Measurements from ENCODE around the gene SLC27A5.
"Not testable (repeated sequence)": the region's sequence is repeated elsewhere in the genome, so short reads cannot be mapped to it uniquely, and the experiment has no call there.

Gene SLC27A5

DNA sequence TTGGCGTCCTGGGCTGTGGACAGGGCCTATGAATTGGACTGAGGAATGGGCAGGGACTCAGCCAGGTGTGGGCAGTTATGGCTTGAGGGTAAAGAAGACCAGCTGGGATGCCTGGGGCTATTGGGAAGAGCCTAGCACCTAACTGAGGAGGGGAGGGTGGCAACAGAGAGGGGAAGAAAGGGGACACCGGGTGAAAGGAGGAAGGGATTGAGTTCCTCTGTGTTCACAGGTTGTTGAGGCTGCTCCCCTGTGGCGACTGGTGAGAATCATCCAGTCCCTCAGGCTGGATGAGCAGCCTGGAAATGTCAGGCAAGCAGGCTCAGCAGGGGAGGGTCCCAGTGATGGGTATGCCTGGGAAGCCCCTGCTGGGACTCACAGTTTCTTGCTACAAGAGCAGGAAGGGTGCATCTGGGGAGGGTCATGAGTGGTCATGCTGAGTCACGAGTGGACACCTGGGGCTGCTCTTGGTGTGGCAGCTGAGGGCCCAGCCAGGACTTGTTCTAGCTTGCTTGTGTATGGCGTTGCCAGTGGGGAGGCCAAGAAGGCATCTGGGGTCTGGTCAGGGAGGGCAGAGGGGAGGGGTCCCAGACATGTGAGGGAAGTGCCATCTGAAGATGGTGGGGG, 43.5 kb downstream of the SLC27A5 start:
- no peak for DNase-seq (ENCODE audit: low read depth)

DNA sequence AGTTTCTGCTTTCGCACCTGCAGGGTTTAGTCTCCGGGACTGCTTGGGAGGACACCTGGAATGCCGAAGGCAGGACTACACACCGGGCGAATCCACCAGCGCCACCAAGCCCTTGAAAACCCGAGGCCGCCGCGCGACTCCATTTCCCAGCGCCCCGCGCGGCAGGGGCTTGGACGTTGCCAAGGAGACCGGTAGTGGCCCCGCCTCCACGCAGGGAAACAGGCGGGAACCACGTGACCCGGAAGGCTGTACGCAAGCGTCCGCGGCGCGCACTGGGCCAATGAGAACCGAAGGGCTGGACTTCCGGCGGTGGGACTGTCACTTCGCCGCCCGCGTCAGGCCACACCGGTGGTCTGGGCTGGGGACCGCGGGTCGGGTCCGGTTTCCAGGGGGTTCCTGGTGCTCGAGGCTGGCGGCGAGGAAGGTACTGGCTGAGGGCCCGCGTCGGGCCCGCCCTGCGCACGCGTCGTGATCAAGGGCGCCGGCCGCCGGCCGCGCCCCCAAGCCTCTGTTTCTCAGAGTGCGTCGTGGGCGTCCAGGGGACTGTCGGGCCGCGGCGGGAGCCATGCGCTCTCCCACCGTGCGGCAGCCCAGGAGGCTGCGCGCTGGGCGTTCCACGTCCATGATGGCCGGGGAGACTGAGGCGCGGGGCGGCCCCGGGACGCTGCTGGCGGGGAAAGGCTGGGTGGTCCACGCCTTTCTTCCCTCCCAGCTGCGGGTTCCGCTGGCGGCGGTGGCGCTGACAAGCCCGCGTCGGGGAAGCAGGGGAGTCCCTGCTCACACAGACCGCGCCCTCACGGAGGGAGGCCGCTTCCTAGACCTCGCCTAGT, 44.8 kb downstream of the SLC27A5 start, which contains the start of gene ZNF324:
Gene ZNF324 (plus strand): TSS at position 321 of the 830 bp plus-strand sequence. CDS start 2,106 bp downstream, outside the sequence.
- DNase-seq (ENCODE audit: low read depth) = peak; percentile 86

DNA sequence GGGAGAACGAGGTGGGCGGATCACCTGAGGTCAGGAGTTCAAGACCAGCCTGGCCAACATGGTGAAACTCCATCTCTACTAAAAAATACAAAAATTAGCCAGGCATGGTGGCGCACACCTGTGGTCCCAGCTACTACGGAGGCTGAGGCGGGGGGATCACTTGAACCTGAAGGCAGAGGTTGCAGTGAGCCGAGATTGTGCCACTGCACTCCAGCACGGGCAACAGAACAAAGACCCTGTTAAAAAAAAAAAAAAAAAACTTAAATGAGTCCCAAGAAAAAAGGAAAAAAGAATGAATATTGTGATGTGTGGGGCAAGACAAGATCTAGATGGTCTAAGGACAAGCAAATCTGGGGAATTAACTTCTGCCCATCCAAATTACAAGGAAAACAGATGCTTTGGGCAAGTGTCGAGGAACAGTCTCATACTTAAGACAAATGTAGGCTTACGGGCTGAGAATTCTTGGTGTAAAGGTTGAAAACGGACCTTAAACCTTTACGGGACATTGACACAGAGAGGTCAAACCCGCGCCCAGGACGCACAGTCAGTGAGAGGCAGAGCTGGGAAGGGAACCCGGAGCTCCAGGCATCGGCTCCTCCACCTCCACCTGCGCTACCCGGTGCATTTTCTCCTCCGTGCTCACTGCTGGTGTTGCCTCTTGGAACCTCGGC, 45.6 kb downstream of the SLC27A5 start:
- DNase-seq (ENCODE audit: low read depth) = no peak

DNA sequence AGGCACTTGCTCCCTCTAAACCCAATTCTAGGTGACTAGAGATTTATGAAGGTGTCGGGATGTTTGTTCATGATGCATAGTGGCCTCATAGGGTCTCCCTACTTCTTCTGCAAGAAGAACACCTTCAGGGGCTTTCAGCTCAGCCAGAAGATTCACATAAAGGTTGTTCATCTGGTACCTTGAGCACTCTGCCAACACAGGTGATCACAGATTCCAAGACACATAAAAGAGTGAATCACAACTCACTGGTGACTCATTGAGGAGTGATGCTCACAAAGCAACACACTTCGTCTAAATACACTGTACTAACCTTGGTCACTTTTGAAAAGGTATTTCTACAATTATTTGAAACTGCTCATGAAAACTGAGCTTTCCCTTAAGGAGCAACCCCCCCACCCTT, 51.8 kb downstream of the SLC27A5 start:
- no peak for DNase-seq (ENCODE audit: low read depth)

DNA sequence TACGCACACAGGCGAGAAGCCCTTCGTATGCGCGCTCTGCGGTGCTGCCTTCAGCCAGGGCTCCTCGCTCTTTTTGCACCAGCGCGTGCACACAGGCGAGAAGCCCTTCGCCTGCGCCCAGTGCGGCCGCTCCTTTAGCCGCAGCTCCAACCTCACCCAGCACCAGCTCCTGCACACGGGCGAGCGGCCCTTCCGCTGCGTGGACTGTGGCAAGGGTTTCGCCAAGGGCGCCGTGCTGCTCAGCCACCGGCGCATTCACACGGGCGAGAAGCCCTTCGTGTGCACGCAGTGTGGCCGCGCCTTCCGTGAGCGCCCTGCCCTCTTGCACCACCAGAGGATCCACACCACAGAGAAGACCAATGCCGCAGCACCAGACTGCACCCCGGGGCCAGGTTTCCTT, 55.7 kb downstream of the SLC27A5 start:
- DNase-seq (ENCODE audit: low read depth) = no peak

DNA sequence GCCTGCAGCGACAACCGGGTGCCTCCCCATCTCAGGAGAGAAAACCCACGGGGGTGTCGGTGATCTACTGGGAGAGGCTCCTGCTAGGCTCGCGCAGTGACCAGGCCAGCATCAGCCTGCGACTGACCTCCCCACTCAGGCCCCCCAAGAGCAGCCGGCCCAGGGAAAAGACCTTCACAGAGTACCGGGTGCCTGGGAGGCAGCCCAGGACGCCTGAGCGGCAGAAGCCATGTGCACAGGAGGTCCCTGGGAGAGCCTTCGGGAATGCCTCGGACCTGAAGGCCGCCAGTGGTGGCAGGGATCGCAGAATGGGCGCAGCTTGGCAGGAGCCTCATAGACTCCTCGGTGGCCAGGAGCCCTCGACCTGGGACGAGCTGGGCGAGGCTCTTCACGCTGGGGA, 56.5 kb downstream of the SLC27A5 start:
- no peak for DNase-seq (ENCODE audit: low read depth)

DNA sequence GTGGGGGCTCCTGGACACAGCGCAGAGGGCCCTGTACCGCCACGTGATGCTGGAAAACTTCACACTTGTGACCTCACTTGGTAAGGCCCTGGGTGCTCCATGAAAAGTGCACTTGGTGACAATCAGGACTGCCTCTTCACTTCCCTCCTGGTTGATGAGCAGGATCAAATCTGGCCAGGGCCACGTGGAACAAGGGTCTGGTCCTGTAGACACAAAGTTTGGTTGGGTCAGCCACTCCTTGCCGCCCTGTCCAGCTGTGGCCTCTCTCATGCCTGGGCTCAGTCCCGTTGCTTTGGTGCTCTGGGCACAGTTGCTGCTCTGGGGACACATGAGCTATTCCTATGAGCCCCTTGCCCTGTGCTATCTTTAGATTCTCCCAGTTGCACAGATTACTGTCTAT, 58.0 kb downstream of the SLC27A5 start:
- DNase-seq (ENCODE audit: low read depth) = no peak

DNA sequence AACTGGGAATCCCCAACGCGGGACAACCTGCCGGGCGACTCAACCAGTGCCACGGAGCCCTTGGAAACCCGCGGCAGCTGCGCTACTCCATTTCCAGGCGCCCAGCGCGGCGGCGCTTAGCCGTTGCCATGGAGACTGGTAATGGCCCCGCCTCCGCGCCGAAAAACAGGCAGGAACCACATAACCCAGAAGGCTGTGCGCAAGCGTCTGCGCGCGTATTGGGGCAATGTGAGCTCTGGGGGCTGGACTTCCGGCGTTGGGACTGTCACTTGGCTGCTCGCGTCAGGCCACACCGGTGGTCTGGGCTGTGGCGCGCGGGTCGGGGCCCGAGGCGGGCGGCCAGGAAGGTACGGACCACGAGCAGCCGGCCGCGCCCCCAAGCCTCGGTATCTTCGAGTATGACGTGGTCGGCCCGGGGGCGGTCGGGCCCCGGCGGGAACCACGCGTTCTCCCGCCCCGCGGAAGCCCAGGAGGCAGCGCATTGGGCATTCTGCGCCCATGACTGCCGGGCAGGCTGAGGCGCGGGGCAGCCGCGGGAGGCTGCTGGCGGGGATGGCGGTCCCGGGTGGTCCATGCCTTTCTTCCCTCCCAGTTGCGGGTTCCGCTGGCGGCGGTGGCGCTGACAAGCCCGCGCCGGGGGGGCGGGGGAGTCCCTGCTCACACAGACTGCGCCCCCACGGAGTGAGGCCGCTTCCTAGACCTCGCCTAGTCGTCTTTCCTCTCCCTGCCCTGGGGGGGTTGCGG, 60.3 kb downstream of the SLC27A5 start, which contains the start of gene ZNF324B:
Gene ZNF324B (plus strand): TSS at position 265 of the 744 bp plus-strand sequence. CDS start 2,080 bp downstream, outside the sequence.
- DNase-seq (ENCODE audit: low read depth) = peak; percentile 88

DNA sequence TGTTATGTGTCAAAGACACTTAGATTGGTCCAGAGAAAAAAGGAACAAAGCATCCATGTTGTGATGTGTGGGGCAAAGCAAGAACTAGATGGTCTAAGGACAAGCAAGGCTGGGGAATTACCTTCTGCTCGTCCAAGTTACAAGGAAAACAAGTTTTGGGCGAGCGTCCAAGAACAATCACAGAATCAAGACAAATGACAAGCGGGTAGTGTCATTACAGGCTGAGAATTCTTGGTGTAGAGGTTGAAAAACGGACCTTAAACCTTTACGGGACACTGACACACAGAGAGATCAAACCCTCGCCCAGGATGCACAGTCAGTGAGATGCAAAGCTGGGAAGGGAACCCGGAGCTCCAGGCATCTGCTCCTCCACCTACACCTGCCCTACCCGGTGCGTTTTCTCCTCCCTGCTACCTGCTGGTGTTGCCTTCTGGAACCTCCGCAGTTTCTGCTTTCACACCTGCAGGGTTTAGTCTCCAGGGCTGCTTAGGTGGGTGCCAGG, 60.9 kb downstream of the SLC27A5 start:
- no peak for DNase-seq (ENCODE audit: low read depth)

DNA sequence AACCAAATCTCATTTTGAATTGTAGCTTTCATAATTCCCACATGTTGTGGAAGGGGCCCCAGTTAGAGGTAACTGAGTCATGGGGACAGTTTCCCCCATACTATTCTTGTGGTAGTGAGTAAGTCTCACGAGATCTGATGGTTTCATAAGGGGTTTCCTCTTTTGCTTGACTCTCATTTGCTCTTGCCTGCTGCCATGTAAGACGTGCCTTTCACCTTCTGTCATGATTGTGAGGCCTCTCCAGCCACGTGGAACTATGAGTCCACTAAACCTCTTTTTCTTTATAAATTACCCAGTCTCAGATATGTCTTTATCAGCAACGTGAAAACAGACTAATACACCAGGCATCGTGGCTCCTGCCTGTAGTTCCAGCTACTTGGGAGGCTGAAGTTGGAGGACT, 61.8 kb downstream of the SLC27A5 start:
- not testable (repeated sequence) for DNase-seq (ENCODE audit: low read depth)

DNA sequence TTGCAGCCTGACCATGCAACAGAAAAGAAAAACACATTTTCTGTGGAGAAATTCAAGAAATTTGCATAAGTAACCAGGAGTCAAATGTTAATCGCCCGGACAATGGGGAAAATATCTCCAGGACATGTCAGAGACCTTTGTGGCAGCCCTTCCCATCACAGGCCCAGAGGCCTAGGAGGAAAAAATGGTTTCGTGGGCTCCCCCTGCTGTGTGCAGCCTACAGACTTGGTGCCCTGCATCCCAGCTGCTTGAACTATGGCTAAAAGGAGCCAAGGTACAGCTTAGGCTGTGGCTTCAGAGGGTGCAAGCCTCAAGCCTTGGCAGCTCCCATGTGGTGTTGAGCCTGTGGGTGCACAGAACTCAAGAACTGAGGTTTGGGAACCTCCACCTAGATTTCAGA, 62.9 kb downstream of the SLC27A5 start:
- DNase-seq (ENCODE audit: low read depth) = not testable (repeated sequence)

Measured in GM04504 (cell line).